Natural killer cell treated with Interleukin-12 subunit alpha and Interleukin-12 subunit beta and Interleukin-15 and Interleukin-18, amount 100 ng/mL, for 72 hours (primary cell): Measurements from ENCODE around the gene TNFRSF18. TPM values are rescaled to one million over a fixed set of nuclear protein-coding genes. Genes with fewer than 3 reads are reported as not detected.

Experiments used
- ATAC-seq, 2 donors: fragments of 150-1000 bp; cut with Tn5 transposase in 1 of 2; sonication (Bioruptor Pico), chemical (Tn5 transposase) in 1 of 2; 2 replicates each; pipeline ENCODE4 v1.10.0; 2021
- DNase-seq: peaks from one replicate; pipeline ENCODE4 v3.0.0; 2022; ENCODE audit warnings: low spot score
- H3K27ac Mint-ChIP-seq, 2 donors: 1 replicate in 1 of 2; 2 replicates in 1 of 2; pipeline ENCODE4 v1.8.0; 2022; ENCODE audit warnings: mixed read lengths in 2 of 2, mild to moderate bottlenecking in 1 of 2, moderate library complexity in 1 of 2
- H3K27me3 Mint-ChIP-seq, 2 donors: 1 replicate in 1 of 2; 2 replicates in 1 of 2; pipeline ENCODE4 v1.8.0; 2022; ENCODE audit warnings: mixed read lengths in 2 of 2
- H3K36me3 Mint-ChIP-seq: one replicate; pipeline ENCODE4 v1.8.0; 2022; ENCODE audit warnings: mixed read lengths
- H3K4me1 Mint-ChIP-seq, 2 donors: 1 replicate in 1 of 2; 2 replicates in 1 of 2; pipeline ENCODE4 v1.8.0; 2022; ENCODE audit warnings: low read depth in 2 of 2, mixed read lengths in 2 of 2, mild to moderate bottlenecking in 1 of 2
- H3K4me3 Mint-ChIP-seq: one replicate; pipeline ENCODE4 v1.8.0; 2022; ENCODE audit warnings: mixed read lengths
- H3K9me3 Mint-ChIP-seq: 2 replicates; pipeline ENCODE4 v1.8.0; 2022; ENCODE audit warnings: mixed read lengths
- total RNA-seq, 2 donors: library from RNA; stranded (reverse); gene quantifications; one replicate each; pipeline ENCODE4 v1.2.3, GENCODE V29; 2022

Gene TNFRSF18
- total RNA-seq, 2 donors from 2014 or later = 295 to 591 TPM

DNA sequence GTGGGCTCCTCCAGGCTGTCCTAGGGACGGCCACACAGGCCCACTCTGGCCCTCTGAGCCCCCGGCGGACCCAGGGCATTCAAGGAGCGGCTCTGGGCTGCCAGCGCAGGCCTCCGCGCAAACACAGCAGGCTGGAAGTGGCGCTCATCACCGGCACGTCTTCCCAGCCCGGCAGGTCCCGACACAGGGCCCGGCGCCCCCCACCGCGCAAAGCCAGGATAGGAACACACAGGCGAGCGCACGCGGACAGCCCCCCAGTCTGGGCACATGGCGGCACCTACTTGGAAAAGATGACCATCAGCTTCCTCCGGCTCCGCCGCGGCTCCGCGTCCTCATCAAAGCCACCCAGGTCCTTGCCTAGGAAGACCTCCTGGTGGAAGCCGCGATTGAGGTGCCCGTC, 21.8 kb upstream of the TNFRSF18 start:
- Mint-ChIP-seq H3K4me1 (peaks cover 24 to 31% of the 10 kb centered on the region in 2 donors), H3K27me3 (no peaks in the 10 kb centered on the region), H3K9me3 (no peaks in the 10 kb centered on the region), H3K36me3 (peaks cover 24% of the 10 kb centered on the region), H3K27ac (no peak overlapping the region), H3K4me3 (no peak overlapping the region)
- DNase-seq (no peak), ATAC-seq (no peak)

DNA sequence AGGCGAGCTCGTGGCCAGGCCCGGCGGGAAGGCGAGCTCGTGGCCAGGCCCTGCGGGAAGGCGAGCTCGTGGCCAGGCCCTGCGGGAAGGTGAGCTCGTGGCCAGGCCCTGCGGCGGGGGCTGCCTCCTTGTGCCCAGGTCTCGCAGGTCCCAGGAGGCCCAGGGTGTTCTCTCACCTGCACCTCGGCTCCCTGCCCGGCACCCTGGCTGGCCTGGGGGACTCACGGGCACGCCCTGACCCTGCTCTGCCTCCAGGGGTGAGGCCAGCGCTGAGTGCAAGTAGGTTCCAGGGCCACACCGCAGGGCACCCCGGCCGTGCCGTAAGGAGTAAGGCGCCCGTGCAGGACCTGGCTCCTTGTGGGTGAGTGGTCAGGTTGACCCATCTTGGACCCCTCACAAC, 21.0 kb upstream of the TNFRSF18 start:
- no peak for DNase-seq
- H3K27ac Mint-ChIP-seq = no peak overlapping the region
- H3K36me3 Mint-ChIP-seq = peaks cover 29% of the 10 kb centered on the region
- no peak for ATAC-seq
- H3K4me3 Mint-ChIP-seq = no peak overlapping the region
- H3K9me3 Mint-ChIP-seq = no peaks in the 10 kb centered on the region
- H3K4me1 Mint-ChIP-seq = peaks cover 31 to 39% of the 10 kb centered on the region in 2 donors
- no peaks in the 10 kb centered on the region for H3K27me3 Mint-ChIP-seq

DNA sequence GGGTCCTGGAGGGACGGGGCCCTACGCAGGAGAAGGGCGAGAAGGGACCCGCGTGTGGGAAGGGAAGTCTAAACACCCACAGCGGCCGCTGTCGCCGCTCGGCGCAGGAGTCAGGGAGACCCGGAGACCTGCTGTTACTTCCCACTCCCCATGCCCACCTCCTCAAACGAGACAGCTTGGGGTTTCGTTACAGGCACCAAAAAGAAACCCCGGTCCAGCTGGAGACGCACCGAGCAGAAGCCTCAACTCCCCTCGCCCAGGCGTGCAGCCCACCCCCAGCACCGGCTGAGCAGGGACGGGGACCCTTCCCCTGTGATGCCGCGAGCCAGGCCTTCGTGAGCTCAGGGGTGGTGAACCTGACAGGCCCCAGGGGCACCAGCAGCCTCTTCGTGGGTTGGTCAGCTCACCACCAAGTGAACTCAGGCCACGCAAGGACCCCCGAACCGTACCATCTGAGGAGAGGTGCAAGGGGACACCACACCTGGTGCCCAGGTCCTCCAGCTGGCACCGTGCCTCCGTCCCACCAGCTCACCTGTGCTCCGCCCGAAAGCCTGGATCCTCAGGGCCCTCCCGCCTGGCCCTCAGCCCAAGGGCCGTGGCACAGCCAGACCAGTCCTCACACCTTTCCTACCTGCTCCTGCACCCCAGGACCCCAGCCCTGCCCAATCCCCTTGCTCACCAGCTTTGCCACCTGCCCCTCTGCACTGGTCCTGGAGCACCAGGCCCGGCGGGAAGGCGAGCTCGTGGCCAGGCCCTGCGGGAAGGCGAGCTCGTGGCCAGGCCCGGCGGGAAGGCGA, 20.4 kb upstream of the TNFRSF18 start:
- Mint-ChIP-seq H3K36me3 (peaks cover 29% of the 10 kb centered on the region), H3K4me3 (no peak overlapping the region), H3K9me3 (no peaks in the 10 kb centered on the region), H3K4me1 (peaks cover 33 to 42% of the 10 kb centered on the region in 2 donors), H3K27me3 (no peaks in the 10 kb centered on the region), H3K27ac (no peak overlapping the region)
- ATAC-seq (no peak), DNase-seq (no peak)

DNA sequence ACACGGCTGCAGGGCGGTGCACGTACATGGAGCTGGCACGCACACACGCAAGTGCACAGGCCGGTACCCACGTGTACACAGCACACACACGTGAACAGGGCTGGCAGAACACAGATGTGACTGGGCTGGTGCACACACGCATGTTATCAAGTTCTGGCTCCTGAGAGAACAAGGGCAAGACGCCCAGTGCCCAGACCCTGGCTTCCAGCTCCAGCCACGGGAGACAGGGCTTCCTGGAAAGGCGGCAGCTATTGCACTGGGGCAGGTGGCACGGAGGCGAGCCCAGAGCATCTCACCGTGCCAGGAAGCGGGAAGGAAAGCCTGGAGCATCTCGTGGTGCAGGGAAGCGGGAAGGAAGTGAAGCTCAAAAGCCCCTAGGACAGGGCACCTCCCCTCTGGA, 19.5 kb upstream of the TNFRSF18 start:
- no peak overlapping the region for H3K4me3 Mint-ChIP-seq
- H3K27me3 Mint-ChIP-seq = no peaks in the 10 kb centered on the region
- DNase-seq (no peak), ATAC-seq (no peak)
- H3K9me3 Mint-ChIP-seq = no peaks in the 10 kb centered on the region
- no peak overlapping the region for H3K27ac Mint-ChIP-seq
- peaks cover 34 to 46% of the 10 kb centered on the region in 2 donors for H3K4me1 Mint-ChIP-seq
- H3K36me3 Mint-ChIP-seq = peaks cover 26% of the 10 kb centered on the region

DNA sequence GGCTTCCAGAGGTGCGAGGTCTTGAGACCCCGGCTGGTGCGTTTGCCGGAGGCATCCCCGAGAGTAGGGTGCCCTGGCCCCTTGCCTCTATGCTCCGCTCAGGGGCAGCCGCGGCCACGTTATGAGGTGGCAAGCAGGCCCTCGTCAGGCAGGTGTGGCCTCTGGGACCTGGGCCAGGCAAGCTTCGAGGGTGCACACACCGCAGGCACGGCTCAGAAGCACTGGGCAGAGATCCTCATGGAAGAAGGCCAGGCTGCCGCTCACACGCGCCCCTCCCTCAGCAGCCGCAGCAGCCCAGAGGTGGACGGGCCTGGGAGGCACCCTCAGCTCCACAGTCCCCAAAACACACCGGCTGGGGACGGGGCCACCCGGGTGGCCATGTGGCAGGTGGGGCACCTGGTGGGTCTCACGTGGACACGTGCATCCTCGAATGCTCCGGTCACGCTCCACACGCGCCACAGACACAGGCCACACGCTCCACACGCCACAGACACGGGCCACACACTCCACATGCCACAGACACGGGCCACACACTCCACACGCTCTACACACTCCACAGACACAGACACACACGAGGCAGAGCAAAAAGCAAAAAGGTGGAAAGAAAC, 18.9 kb upstream of the TNFRSF18 start:
- Mint-ChIP-seq H3K4me1 (peaks cover 35 to 48% of the 10 kb centered on the region in 2 donors), H3K27ac (no peak overlapping the region), H3K4me3 (no peak overlapping the region), H3K9me3 (no peaks in the 10 kb centered on the region), H3K27me3 (no peaks in the 10 kb centered on the region), H3K36me3 (peaks cover 22% of the 10 kb centered on the region)
- DNase-seq (no peak), ATAC-seq (no peak)

- Mint-ChIP-seq H3K27ac (no peak overlapping the region), H3K27me3 (no peaks in the 10 kb centered on the region), H3K4me1 (peaks cover 31 to 45% of the 10 kb centered on the region in 2 donors), H3K9me3 (no peaks in the 10 kb centered on the region), H3K36me3 (peaks cover 17% of the 10 kb centered on the region), H3K4me3 (no peak overlapping the region)
- DNase-seq (no peak), ATAC-seq (no peak)
These were observed 17.5 kb upstream of the TNFRSF18 start for GRCh38 chr1:1223891-1224290.

- no peak for ATAC-seq
- DNase-seq = no peak
- Mint-ChIP-seq H3K36me3 (peaks cover 17% of the 10 kb centered on the region), H3K4me3 (peak overlapping the region; percentile 66), H3K9me3 (no peaks in the 10 kb centered on the region), H3K27me3 (no peaks in the 10 kb centered on the region), H3K27ac (peak overlapping the region; percentile 68 to 88), H3K4me1 (peaks cover 31 to 45% of the 10 kb centered on the region in 2 donors)
These were observed 16.9 kb upstream of the TNFRSF18 start for GRCh38 chr1:1223321-1223720.

DNA sequence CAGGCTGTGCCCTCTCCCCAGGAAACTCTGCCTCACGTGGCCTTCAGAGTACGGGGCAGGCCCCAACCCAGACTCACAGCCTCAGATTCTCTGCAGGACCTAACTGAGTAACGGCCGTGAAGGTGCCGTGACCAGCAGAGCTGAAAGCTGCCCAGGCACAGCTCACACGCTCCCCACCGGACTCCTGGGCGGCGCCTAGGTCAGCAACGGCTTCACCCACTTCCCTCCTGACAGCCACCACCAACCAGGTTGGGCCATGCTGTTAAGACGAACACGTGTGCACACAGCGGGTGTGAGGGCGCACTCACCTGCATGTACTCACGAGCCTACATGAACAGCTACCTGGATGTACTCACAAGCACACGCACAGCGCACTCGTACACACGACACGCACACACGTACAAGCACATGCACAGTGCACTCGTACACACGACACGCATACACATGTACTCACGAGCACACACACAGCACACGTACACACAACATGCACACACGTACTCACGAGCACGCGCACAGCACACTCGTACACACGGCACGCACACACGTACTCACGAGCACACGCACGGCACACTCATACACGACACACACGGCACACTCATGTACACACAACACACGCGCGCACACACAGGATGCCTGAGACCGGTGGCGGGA, 16.3 kb upstream of the TNFRSF18 start:
- Mint-ChIP-seq H3K27me3 (no peaks in the 10 kb centered on the region), H3K4me1 (peaks cover 31 to 45% of the 10 kb centered on the region in 2 donors), H3K27ac (peak overlapping the region; percentile 68 to 88), H3K9me3 (no peaks in the 10 kb centered on the region), H3K36me3 (peaks cover 17% of the 10 kb centered on the region), H3K4me3 (peak overlapping the region; percentile 66)
- DNase-seq = no peak
- ATAC-seq = peak; percentile 44 to 78

GRCh38 chr1:1221887-1222574, 15.6 kb upstream of the TNFRSF18 start:
- Mint-ChIP-seq H3K4me3 (peak overlapping the region; percentile 53), H3K4me1 (peaks cover 31 to 45% of the 10 kb centered on the region in 2 donors), H3K9me3 (no peaks in the 10 kb centered on the region), H3K27ac (peak overlapping the region; percentile 68 to 88), H3K27me3 (no peaks in the 10 kb centered on the region), H3K36me3 (peaks cover 17% of the 10 kb centered on the region)
- ATAC-seq (peak; percentile 14 to 51), DNase-seq (no peak)

GRCh38 chr1:1220197-1220596, 13.8 kb upstream of the TNFRSF18 start:
- H3K4me3 Mint-ChIP-seq = no peak overlapping the region
- H3K9me3 Mint-ChIP-seq = no peaks in the 10 kb centered on the region
- H3K36me3 Mint-ChIP-seq = peaks cover 12% of the 10 kb centered on the region
- DNase-seq (no peak), ATAC-seq (no peak)
- peak overlapping the region; percentile 46 to 85 for H3K27ac Mint-ChIP-seq
- no peaks in the 10 kb centered on the region for H3K27me3 Mint-ChIP-seq
- peaks cover 31 to 44% of the 10 kb centered on the region in 2 donors for H3K4me1 Mint-ChIP-seq

DNA sequence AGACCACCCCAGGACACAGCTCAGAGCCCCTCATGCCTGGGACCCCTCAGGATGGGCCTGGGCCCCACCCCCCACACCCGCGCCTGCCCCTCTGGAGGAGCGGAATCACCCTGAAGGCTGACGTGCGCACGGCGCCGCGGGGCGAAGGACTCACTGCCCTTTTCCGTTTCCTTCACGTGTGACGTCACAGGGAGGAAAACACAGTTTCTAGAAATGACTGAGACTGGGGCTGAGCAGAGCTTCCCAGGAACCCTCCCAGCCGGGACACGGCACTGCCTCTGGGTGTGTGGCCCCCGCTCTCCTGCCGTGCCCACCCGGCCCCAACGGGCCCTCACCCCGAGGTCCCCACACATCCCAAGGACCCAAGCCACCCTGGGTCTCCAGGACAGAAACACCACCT, 12.9 kb upstream of the TNFRSF18 start:
- H3K27ac Mint-ChIP-seq = peak overlapping the region; percentile 46 to 85
- peak in 1 of 2 donors; percentile 41 for ATAC-seq

DNA sequence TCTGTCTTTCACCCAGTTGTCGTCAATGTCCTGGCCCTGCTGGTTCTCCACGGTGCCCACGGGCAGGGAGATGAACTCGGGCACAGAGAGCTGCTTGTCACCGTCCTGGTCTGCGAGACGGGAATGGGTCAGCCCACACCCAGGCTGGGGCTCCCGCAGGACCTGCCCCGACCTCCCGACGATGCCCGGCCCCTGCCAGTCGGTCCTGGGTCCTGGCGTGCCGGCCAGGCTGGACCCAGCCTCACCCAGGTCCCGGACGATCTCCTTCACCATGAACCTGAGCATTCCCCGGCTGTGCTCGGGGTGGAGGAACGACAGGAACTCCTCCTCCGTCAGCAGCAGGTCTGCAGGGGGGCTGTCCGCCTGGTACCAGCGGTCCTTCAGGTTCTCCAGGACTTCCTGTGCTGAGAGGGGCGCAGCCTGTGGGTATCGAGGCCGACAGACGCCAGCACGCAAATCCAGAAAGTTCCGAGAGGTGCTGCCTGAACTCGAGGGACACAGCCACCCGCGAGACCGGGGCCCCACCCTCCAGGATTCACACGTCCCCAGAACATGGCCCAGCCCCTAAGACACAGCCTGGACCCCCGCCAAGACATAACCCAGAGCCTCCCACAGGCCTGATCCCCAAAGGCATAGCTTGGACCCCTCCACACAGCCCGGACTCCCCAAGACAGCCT, 12.3 kb upstream of the TNFRSF18 start:
- no peak overlapping the region for H3K4me3 Mint-ChIP-seq
- no peak for ATAC-seq
- DNase-seq = no peak
- H3K36me3 Mint-ChIP-seq = peaks cover 8% of the 10 kb centered on the region
- no peaks in the 10 kb centered on the region for H3K27me3 Mint-ChIP-seq
- H3K4me1 Mint-ChIP-seq = peaks cover 42 to 48% of the 10 kb centered on the region in 2 donors
- peak overlapping the region; percentile 33 to 46 for H3K27ac Mint-ChIP-seq
- H3K9me3 Mint-ChIP-seq = no peaks in the 10 kb centered on the region

More for the DNA sequence above, 12.9 kb upstream of the TNFRSF18 start:
- Mint-ChIP-seq H3K4me3 (no peak overlapping the region), H3K9me3 (no peaks in the 10 kb centered on the region), H3K36me3 (peaks cover 8% of the 10 kb centered on the region), H3K27me3 (no peaks in the 10 kb centered on the region), H3K4me1 (peaks cover 39 to 46% of the 10 kb centered on the region in 2 donors)
- DNase-seq = no peak
